ENCODE data around the gene MAPK12. TPM values are rescaled to one million over a fixed set of nuclear protein-coding genes. Genes with fewer than 3 reads are reported as not detected.

Gene MAPK12
- total and polyA plus RNA-seq, 9 of the 15 experiments (the other 6 are each of a cell fraction or from before 2014, with no cell fraction given), result 0.79 to 71.5 (median 32.8) TPM

- H4K20me1 ChIP-seq (replicated peaks; ENCODE audit: control insufficient read depth, insufficient read depth, low read length), result no peaks in the 10 kb centered on the region
- no TSS peak for BruUV-seq (replicated peaks)
- ATAC-seq, result no peak
- H3K27me3 ChIP-seq (ENCODE audit: control insufficient read depth in 2 of 2, insufficient read depth in 2 of 2, low read length in 2 of 2), result no peaks in the 10 kb centered on the region
- H3K36me3 ChIP-seq (ENCODE audit: control insufficient read depth, insufficient read depth, low read length), result peaks cover 15% of the 10 kb centered on the region; the same call in 2 of the 3 replicates
- in situ Hi-C loops (cut with MboI) (no loop called here), intact Hi-C loops (cut with micrococcal nuclease) (no loop called here)
- 88% methylated on average over 9 of the region's 42 CpGs for WGBS (ENCODE audit: insufficient coverage, low coverage, missing lambda C conversion rate)
- H2AFZ ChIP-seq (ENCODE audit: low read depth, low read length), result no peak overlapping the region
- H3K9me1 ChIP-seq (ENCODE audit: control insufficient read depth, insufficient read depth, low read length), result no peaks in the 10 kb centered on the region
- H3K4me2 ChIP-seq (ENCODE audit: insufficient read depth, low read length), result no peak overlapping the region
- no peak for TF ChIP-seq ZNF274 (IDR thresholded peaks at IDR 0.05; ENCODE audit: borderline replicate concordance, low read depth, low read length)
- TF ChIP-seq NCOR1 (IDR thresholded peaks at IDR 0.05), result no peak
- no peak for TF ChIP-seq EHMT2 (IDR thresholded peaks at IDR 0.05)
- no peak for TF ChIP-seq DACH1 (IDR thresholded peaks at IDR 0.05; ENCODE audit: partially characterized antibody)
- TF ChIP-seq EP400 (IDR thresholded peaks at IDR 0.05), result no peak
- TF ChIP-seq RFX7 (CRISPR knock-in tag; IDR thresholded peaks at IDR 0.05), result no peak
- H3K27ac ChIP-seq (ENCODE audit: extremely low read depth, low read depth, low read length), result no peak overlapping the region
- CTCF ChIA-PET (ENCODE audit: low intra/inter-chr PET ratio), result no interaction called here
- H3K9ac ChIP-seq (ENCODE audit: insufficient read depth in 1 of 2, low read depth in 2 of 2, low read length in 2 of 2), result no peak overlapping the region
- FAIRE-seq, result no peak
- no peak overlapping the region for H3K4me3 ChIP-seq
- POLR2A ChIA-PET, result interaction anchor here (0.6 to 1.8 kb wide), 7 partner anchors 10 to 359 kb away, joined by 3 to 11 read pairs (median 3); no protein-coding TSS in a partner anchor
- no peak for DNase-seq (ENCODE audit: extremely low read depth in 1 of 4, low spot score in 3 of 4)
- H3K4me1 ChIP-seq (replicated peaks in 1 of 2; ENCODE audit: control insufficient read depth in 2 of 2, insufficient read depth in 2 of 2, low read length in 2 of 2), result peaks cover 0 to 37% of the 10 kb centered on the region in 2 experiments; a peak in 2 of 5 replicates
- H3K79me2 ChIP-seq (ENCODE audit: control insufficient read depth, insufficient read depth, low read length), result peaks cover 21% of the 10 kb centered on the region; the same call in 2 of the 3 replicates
- no peaks in the 10 kb centered on the region for H3K9me3 ChIP-seq (replicated peaks; ENCODE audit: control insufficient read depth, insufficient read depth, low read depth, low read length)
Observed at GRCh38 chr22:50293441-50294318, 32.2 kb upstream of the MAPK12 start.
